ENCODE data around the gene PLA2G2F.

Gene PLA2G2F

DNA sequence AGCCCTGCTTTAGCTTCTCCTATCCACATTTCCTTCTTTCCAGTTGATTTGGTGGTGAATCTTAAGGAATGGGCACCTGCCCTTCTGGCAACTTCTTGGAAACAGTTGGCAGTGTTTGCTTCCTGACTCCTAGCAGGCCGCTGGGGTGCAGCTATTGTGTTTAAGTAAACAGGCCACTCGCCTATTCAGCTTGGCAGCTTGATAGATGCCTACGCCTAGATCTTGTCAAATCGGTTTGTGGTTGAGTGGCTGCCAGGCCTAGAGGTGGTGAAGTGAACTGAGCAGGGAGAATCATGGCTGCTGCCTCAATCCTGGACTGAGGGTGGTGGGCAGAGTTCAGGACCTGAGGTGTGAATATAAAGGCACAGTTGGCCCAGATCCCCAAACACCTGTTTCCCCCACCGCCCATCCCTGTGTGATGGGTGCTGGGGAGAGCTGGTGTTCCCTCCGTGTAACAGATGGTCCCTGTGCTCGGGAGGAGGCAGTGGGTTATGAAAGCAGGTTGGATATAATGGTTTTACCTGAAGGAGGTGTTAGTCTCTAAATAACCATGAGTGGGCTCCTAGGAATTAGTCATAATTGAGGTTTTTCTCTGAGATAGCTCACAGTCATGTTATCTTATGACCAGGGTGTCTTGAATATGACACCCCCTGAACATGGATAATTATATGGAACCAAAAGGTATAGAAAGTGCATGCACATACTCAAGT is 48.1 kb downstream of the PLA2G2F start:
- no peak for DNase-seq (ENCODE audit: low read depth)
- in situ Hi-C loops (cut with HindIII; ENCODE audit: low sequenced_read_pairs), result no loop called here

DNA sequence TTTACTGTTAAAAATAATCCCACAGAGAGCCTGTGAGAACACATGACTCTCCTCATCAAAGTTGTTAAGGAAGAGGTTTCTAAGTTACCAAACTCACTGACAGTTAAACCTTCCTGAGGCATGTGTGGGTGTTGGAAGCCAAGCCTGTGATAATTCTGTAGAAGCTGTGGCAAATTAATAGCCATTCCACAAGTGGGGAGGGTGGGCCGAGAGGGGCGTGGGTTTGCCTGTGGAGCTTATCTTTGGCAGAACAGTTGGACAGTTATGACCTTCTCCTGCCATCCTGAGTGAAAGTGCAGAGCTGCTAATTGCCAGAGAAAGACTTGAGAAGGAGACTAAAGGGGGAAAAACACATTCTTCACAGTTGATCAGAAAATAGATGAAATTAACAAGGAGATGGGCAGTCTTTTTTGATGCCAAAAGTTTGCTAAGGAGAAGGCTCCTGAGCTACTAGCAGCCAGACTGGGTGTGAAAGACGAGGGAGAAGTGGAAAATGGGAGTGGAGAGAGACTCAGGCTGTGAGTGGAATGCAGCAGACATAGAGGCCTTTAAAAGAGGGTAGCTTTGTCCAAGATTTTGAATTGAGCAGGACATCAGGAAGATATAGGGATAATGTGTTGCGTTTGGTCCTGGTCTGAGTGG is 48.8 kb downstream of the PLA2G2F start:
- TF ChIP-seq, protein P1, sequence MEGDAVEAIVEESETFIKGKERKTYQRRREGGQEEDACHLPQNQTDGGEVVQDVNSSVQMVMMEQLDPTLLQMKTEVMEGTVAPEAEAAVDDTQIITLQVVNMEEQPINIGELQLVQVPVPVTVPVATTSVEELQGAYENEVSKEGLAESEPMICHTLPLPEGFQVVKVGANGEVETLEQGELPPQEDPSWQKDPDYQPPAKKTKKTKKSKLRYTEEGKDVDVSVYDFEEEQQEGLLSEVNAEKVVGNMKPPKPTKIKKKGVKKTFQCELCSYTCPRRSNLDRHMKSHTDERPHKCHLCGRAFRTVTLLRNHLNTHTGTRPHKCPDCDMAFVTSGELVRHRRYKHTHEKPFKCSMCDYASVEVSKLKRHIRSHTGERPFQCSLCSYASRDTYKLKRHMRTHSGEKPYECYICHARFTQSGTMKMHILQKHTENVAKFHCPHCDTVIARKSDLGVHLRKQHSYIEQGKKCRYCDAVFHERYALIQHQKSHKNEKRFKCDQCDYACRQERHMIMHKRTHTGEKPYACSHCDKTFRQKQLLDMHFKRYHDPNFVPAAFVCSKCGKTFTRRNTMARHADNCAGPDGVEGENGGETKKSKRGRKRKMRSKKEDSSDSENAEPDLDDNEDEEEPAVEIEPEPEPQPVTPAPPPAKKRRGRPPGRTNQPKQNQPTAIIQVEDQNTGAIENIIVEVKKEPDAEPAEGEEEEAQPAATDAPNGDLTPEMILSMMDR (IDR thresholded peaks at IDR 0.05; ENCODE audit: low read depth, low read length, missing control alignments), result no peak
- H3K4me3 ChIP-seq (ENCODE audit: low read depth, low read length), result no peak overlapping the region
- no peak for DNase-seq (ENCODE audit: low read depth)
- in situ Hi-C loops (cut with HindIII; ENCODE audit: low sequenced_read_pairs), result no loop called here

More for the DNA sequence above, 48.1 kb downstream of the PLA2G2F start:
- TF ChIP-seq, protein P1 (IDR thresholded peaks at IDR 0.05; ENCODE audit: low read depth, low read length, missing control alignments), result no peak
- no peak overlapping the region for H3K4me3 ChIP-seq (ENCODE audit: low read depth, low read length)

DNA sequence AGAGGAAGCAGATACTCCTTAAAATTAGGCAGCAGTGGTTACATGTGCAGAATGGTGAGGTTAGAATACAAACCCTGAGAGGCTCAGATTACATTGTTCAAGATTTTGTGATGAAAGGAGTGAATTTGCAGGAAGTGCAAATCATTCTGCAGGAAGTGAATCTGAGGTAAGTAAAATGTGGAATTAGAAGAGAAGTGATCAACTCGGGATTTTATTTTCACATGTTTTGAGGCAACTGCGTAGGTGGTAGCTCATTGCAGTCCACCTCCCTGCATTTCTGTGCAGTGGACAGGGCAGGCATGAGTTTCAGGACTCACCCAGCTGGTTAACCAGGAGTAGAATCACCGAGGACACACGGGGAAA is 49.3 kb downstream of the PLA2G2F start:
- no peak overlapping the region for H3K4me3 ChIP-seq (ENCODE audit: low read depth, low read length)
- in situ Hi-C loops (cut with HindIII; ENCODE audit: low sequenced_read_pairs), result no loop called here
- TF ChIP-seq, protein P1 (IDR thresholded peaks at IDR 0.05; ENCODE audit: low read depth, low read length, missing control alignments), result no peak
- no peak for DNase-seq (ENCODE audit: low read depth)

GRCh38 chr1:20189664-20190063 is 50.5 kb downstream of the PLA2G2F start:
- in situ Hi-C loops (cut with HindIII; ENCODE audit: low sequenced_read_pairs), result no loop called here
- DNase-seq (ENCODE audit: low read depth), result no peak
- TF ChIP-seq, protein P1 (IDR thresholded peaks at IDR 0.05; ENCODE audit: low read depth, low read length, missing control alignments), result no peak
- H3K4me3 ChIP-seq (ENCODE audit: low read depth, low read length), result no peak overlapping the region

GRCh38 chr1:20190256-20191160 is 51.4 kb downstream of the PLA2G2F start:
- no peak for DNase-seq (ENCODE audit: low read depth)
- H3K4me3 ChIP-seq (ENCODE audit: low read depth, low read length), result no peak overlapping the region
- in situ Hi-C loops (cut with HindIII; ENCODE audit: low sequenced_read_pairs), result no loop called here
- TF ChIP-seq, protein P1 (IDR thresholded peaks at IDR 0.05; ENCODE audit: low read depth, low read length, missing control alignments), result no peak

DNA sequence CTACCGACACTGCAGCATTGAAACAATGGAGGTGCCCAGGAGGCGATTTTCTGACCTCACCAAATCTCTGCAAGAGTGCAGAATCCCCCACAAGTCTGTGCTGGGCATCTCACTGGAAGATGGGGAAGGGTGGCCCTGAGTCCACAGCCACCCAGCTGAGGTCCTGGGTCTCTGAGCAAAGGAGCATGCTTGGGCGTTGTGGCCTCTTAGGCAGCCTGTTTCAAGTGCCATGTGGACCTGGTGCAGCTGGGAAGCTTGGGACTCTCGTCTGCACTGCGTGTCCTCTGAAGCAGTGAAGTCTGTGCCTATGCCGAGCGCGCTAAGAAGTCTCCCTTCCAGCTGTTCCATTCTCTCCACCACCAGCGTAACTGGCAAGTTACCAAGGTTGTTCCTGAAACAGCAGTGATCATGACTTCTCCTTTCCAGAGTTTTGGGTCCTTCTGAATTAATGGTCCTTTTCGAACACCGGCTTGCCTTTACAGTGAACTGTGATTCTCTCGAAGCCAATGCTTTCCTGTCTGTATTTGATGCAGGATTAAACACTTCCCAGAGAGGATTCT is 52.2 kb downstream of the PLA2G2F start:
- TF ChIP-seq, protein P1 (IDR thresholded peaks at IDR 0.05; ENCODE audit: low read depth, low read length, missing control alignments), result no peak
- in situ Hi-C loops (cut with HindIII; ENCODE audit: low sequenced_read_pairs), result no loop called here
- no peak overlapping the region for H3K4me3 ChIP-seq (ENCODE audit: low read depth, low read length)
- no peak for DNase-seq (ENCODE audit: low read depth)
